Lung (tissue), 12 donors: ENCODE measurements around the gene SLC16A3. TPM values are rescaled to one million over a fixed set of nuclear protein-coding genes. Genes with fewer than 3 reads are reported as not detected.

Experiments
- ATAC-seq: fragments of 200-7000 bp; cut with Tn5 transposase; one replicate; pipeline ENCODE4 v1.9.1; 2020; ENCODE audit warnings: moderate number of reproducible peaks; ENCODE audit not compliant: insufficient read depth, low FRiP score
- DNase-seq, 3 donors: peaks; one replicate each; pipeline ENCODE4 v3.0.0-alpha.2; 2013 to 2017
- H3K27ac ChIP-seq, 2 donors: one replicate each; pipeline ENCODE4 v1.5.1; 2013; ENCODE audit warnings: mild to moderate bottlenecking in 2 of 2, moderate library complexity in 2 of 2, control low read depth in 1 of 2, inconsistent platforms in 1 of 2, low read depth in 1 of 2, low read length in 1 of 2
- H3K27me3 ChIP-seq, 3 donors: one replicate each; pipeline ENCODE4 v1.5.1; 2013; ENCODE audit warnings: low read length in 2 of 3; ENCODE audit not compliant: control insufficient read depth in 3 of 3, insufficient read depth in 3 of 3
- H3K36me3 ChIP-seq, 4 donors: one replicate each; pipeline ENCODE4 v1.5.1; 2013; ENCODE audit warnings: low read length in 4 of 4, mild to moderate bottlenecking in 1 of 4, moderate library complexity in 1 of 4; ENCODE audit not compliant: control insufficient read depth in 4 of 4, insufficient read depth in 4 of 4
- H3K4me1 ChIP-seq, 5 donors: one replicate each; pipeline ENCODE4 v1.5.1; 2013; ENCODE audit warnings: low read length in 5 of 5, mild to moderate bottlenecking in 2 of 5, moderate library complexity in 1 of 5; ENCODE audit not compliant: control insufficient read depth in 5 of 5, insufficient read depth in 5 of 5
- H3K4me3 ChIP-seq: one replicate; pipeline ENCODE4 v1.5.1; 2013; ENCODE audit warnings: mild to moderate bottlenecking, control low read depth, moderate library complexity
- H3K9ac ChIP-seq, 2 donors: one replicate each; pipeline ENCODE4 v1.5.1; 2013; ENCODE audit warnings: low read length in 2 of 2, control low read depth in 1 of 2; ENCODE audit not compliant: insufficient read depth in 1 of 2
- H3K9me3 ChIP-seq, 4 donors: one replicate each; pipeline ENCODE4 v1.5.1; 2013; ENCODE audit warnings: low read length in 3 of 4, mild to moderate bottlenecking in 1 of 4, moderate library complexity in 1 of 4; ENCODE audit not compliant: control insufficient read depth in 4 of 4, insufficient read depth in 3 of 4
- CTCF ChIP-seq: IDR thresholded peaks from 2 replicates; pipeline ENCODE4 v1.5.1; 2012; ENCODE audit warnings: mild to moderate bottlenecking; ENCODE audit errors: control extremely low read depth, extremely low read depth
- WGBS, 2 donors: extraction: QIAGEN DNeasy Blood & Tissue Kit; methylation state at CpG; one replicate each; pipeline ENCODE4 v1.1.7; 2013; 5-methylcytosine and 5-hydroxymethylcytosine counted together
- polyA plus RNA-seq, 2 donors: library from polyadenylated mRNA; stranded (reverse); fragments of 200-250 nt; gene quantifications; one replicate each; pipeline ENCODE4 v1.2.1, GENCODE V29; 2013
- total RNA-seq, 2 donors: library from RNA; depleted of rRNA in 1 of 2; stranded (reverse); fragments of >200 nt in 1 of 2; gene quantifications; one replicate each; pipeline ENCODE4 v1.2.1, GENCODE V29; 2014 to 2021
- donor health status: control.
- donor health status: control.
- donor health status: Bipolar disorder and iron deficiency.
- donor health status: healthy.
- donor health status: DM: yes; HTN: yes; CAD: no.

SLC16A3 gene
- total and polyA plus RNA-seq, 4 donors: 31.0 to 309 (median 93.4) TPM

- Histone ChIP-seq H3K4me3 (no peak overlapping the region), H3K9me3 (no peaks in the 10 kb centered on the region), H3K36me3 (peaks cover 0 to 5% (median under 1%) of the 10 kb centered on the region in 4 donors), H3K27me3 (no peaks in the 10 kb centered on the region), H3K4me1 (peaks cover 1 to 13% (median 8%) of the 10 kb centered on the region in 5 donors), H3K27ac (no peak overlapping the region), H3K9ac (no peak overlapping the region)
- WGBS, 2 donors: 83 to 85% methylated on average over 5 of the region's 5 CpGs
- TF ChIP-seq CTCF: no peak
- DNase-seq (no peak), ATAC-seq (no peak)
These were observed 48.1 kb downstream of the SLC16A3 start for GRCh38 chr17:82276938-82277337.

- H3K27me3 ChIP-seq: no peaks in the 10 kb centered on the region
- DNase-seq (no peak), ATAC-seq (no peak)
- no peak for TF ChIP-seq CTCF
- 85 to 94% methylated on average over 12 of the region's 12 CpGs for WGBS, 2 donors
- H3K4me1 ChIP-seq: peaks cover 0 to 14% (median 4%) of the 10 kb centered on the region in 5 donors
- no peak overlapping the region for H3K9ac ChIP-seq
- no peak overlapping the region for H3K4me3 ChIP-seq
- H3K27ac ChIP-seq: no peak overlapping the region
- no peaks in the 10 kb centered on the region for H3K36me3 ChIP-seq
- no peaks in the 10 kb centered on the region for H3K9me3 ChIP-seq
These were observed 49.0 kb downstream of the SLC16A3 start for GRCh38 chr17:82277851-82278250.

- DNase-seq (no peak), ATAC-seq (no peak)
- Histone ChIP-seq H3K27ac (no peak overlapping the region), H3K27me3 (no peaks in the 10 kb centered on the region), H3K4me3 (no peak overlapping the region), H3K9ac (no peak overlapping the region), H3K4me1 (peaks cover 0 to 19% (median 4%) of the 10 kb centered on the region in 5 donors), H3K36me3 (no peaks in the 10 kb centered on the region), H3K9me3 (no peaks in the 10 kb centered on the region)
- TF ChIP-seq CTCF: no peak
- WGBS, 2 donors: 86 to 88% methylated on average over 9 of the region's 9 CpGs
These were observed 49.5 kb downstream of the SLC16A3 start for GRCh38 chr17:82278308-82278707.

GRCh38 chr17:82278786-82279391 lies 50.0 kb downstream of the SLC16A3 start:
- ATAC-seq (no peak), DNase-seq (no peak)
- H3K9me3 ChIP-seq: no peaks in the 10 kb centered on the region
- no peaks in the 10 kb centered on the region for H3K27me3 ChIP-seq
- peaks cover 0 to 19% (median 4%) of the 10 kb centered on the region in 5 donors for H3K4me1 ChIP-seq
- no peak for TF ChIP-seq CTCF
- peak overlapping the region in 1 of 2 donors; percentile 40 for H3K27ac ChIP-seq
- no peak overlapping the region for H3K9ac ChIP-seq
- no peaks in the 10 kb centered on the region for H3K36me3 ChIP-seq
- WGBS, 2 donors: 80 to 87% methylated on average over 16 of the region's 16 CpGs
- no peak overlapping the region for H3K4me3 ChIP-seq
